ENCODE results near the gene STRBP.

STRBP gene

GRCh38 chr9:123084256-123084655 is 184.1 kb downstream of the STRBP start:
- DNase-seq, result no peak
- H3K36me3 Mint-ChIP-seq (ENCODE audit: low read depth), result peaks cover 37% of the 10 kb centered on the region
- H3K4me1 Mint-ChIP-seq, result peaks cover 24% of the 10 kb centered on the region
- TF ChIP-seq CTCF (IDR thresholded peaks at IDR 0.05), result no peak
- no peaks in the 10 kb centered on the region for H3K27me3 Mint-ChIP-seq (ENCODE audit: low read depth, poor library complexity)
- no peaks in the 10 kb centered on the region for H3K9me3 Mint-ChIP-seq
- peak overlapping the region; percentile 35 for H3K27ac Mint-ChIP-seq
- no peak overlapping the region for H3K4me3 Mint-ChIP-seq

GRCh38 chr9:123083680-123084079 is 184.7 kb downstream of the STRBP start:
- DNase-seq, result no peak

GRCh38 chr9:123081824-123082223 is 186.6 kb downstream of the STRBP start:
- H3K36me3 Mint-ChIP-seq (ENCODE audit: low read depth), result peaks cover 38% of the 10 kb centered on the region
- peak; percentile 26 for DNase-seq
- peak; percentile 62 for TF ChIP-seq CTCF (IDR thresholded peaks at IDR 0.05)
- no peaks in the 10 kb centered on the region for H3K27me3 Mint-ChIP-seq (ENCODE audit: low read depth, poor library complexity)
- no peak overlapping the region for H3K4me3 Mint-ChIP-seq
- H3K27ac Mint-ChIP-seq, result no peak overlapping the region
- H3K4me1 Mint-ChIP-seq, result peaks cover 24% of the 10 kb centered on the region
- no peaks in the 10 kb centered on the region for H3K9me3 Mint-ChIP-seq

More at GRCh38 chr9:123083680-123084079, 184.7 kb downstream of the STRBP start:
- H3K36me3 Mint-ChIP-seq (ENCODE audit: low read depth), result peaks cover 41% of the 10 kb centered on the region
- H3K4me3 Mint-ChIP-seq, result no peak overlapping the region
- H3K27ac Mint-ChIP-seq, result no peak overlapping the region
- peaks cover 24% of the 10 kb centered on the region for H3K4me1 Mint-ChIP-seq
- no peaks in the 10 kb centered on the region for H3K9me3 Mint-ChIP-seq
- TF ChIP-seq CTCF (IDR thresholded peaks at IDR 0.05), result no peak
- H3K27me3 Mint-ChIP-seq (ENCODE audit: low read depth, poor library complexity), result no peaks in the 10 kb centered on the region

GRCh38 chr9:123080444-123080843 is 187.9 kb downstream of the STRBP start:
- Mint-ChIP-seq H3K27ac (no peak overlapping the region), H3K4me1 (peaks cover 24% of the 10 kb centered on the region), H3K36me3 (ENCODE audit: low read depth) (peaks cover 34% of the 10 kb centered on the region), H3K4me3 (no peak overlapping the region), H3K27me3 (ENCODE audit: low read depth, poor library complexity) (no peaks in the 10 kb centered on the region), H3K9me3 (no peaks in the 10 kb centered on the region)
- no peak for TF ChIP-seq CTCF (IDR thresholded peaks at IDR 0.05)
- no peak for DNase-seq

GRCh38 chr9:123074628-123075027 is 193.8 kb downstream of the STRBP start:
- DNase-seq, result no peak
- Mint-ChIP-seq H3K27me3 (ENCODE audit: low read depth, poor library complexity) (no peaks in the 10 kb centered on the region), H3K4me3 (no peak overlapping the region), H3K36me3 (ENCODE audit: low read depth) (peaks cover 37% of the 10 kb centered on the region), H3K27ac (no peak overlapping the region), H3K4me1 (peaks cover 3% of the 10 kb centered on the region), H3K9me3 (no peaks in the 10 kb centered on the region)
- no peak for TF ChIP-seq CTCF (IDR thresholded peaks at IDR 0.05)

GRCh38 chr9:123073991-123074422 is 194.4 kb downstream of the STRBP start:
- Mint-ChIP-seq H3K27ac (no peak overlapping the region), H3K9me3 (no peaks in the 10 kb centered on the region), H3K4me1 (no peaks in the 10 kb centered on the region), H3K36me3 (ENCODE audit: low read depth) (peaks cover 34% of the 10 kb centered on the region), H3K27me3 (ENCODE audit: low read depth, poor library complexity) (no peaks in the 10 kb centered on the region), H3K4me3 (no peak overlapping the region)
- no peak for DNase-seq
- no peak for TF ChIP-seq CTCF (IDR thresholded peaks at IDR 0.05)
